ENCODE results near the gene SPPL3.
"Not testable (repeated sequence)": the region's sequence is repeated elsewhere in the genome, so short reads cannot be mapped to it uniquely, and the experiment has no call there.

The SPPL3 gene

GRCh38 chr12:120902846-120903411 is 1.2 kb downstream of the SPPL3 start:
- peak in 1 of 2 experiments; percentile 52 for DNase-seq
- TF ChIP-seq GATA1 (IDR thresholded peaks at IDR 0.05; ENCODE audit: low read depth, low read length) = no peak
- TF ChIP-seq POLR2A (IDR thresholded peaks at IDR 0.05; ENCODE audit: low read length) = no peak

GRCh38 chr12:120901818-120902217 is 2.3 kb downstream of the SPPL3 start:
- TF ChIP-seq POLR2A (IDR thresholded peaks at IDR 0.05; ENCODE audit: low read length) = no peak
- DNase-seq = no peak

- DNase-seq = not testable (repeated sequence)
These were observed 3.1 kb downstream of the SPPL3 start for GRCh38 chr12:120901101-120901500.

GRCh38 chr12:120895532-120895931 is 8.6 kb downstream of the SPPL3 start:
- TF ChIP-seq POLR2A (IDR thresholded peaks at IDR 0.05; ENCODE audit: low read length) (no peak), GATA1 (IDR thresholded peaks at IDR 0.05; ENCODE audit: low read depth, low read length) (no peak)
- DNase-seq = no peak

GRCh38 chr12:120892265-120892664 is 11.9 kb downstream of the SPPL3 start:
- peak; percentile 44 to 53 for DNase-seq

GRCh38 chr12:120890963-120891362 is 13.2 kb downstream of the SPPL3 start:
- TF ChIP-seq POLR2A (IDR thresholded peaks at IDR 0.05; ENCODE audit: low read length) = no peak
- no peak for DNase-seq

More at GRCh38 chr12:120892265-120892664, 11.9 kb downstream of the SPPL3 start:
- no peak for TF ChIP-seq POLR2A (IDR thresholded peaks at IDR 0.05; ENCODE audit: low read length)
- no peak for TF ChIP-seq GATA1 (IDR thresholded peaks at IDR 0.05; ENCODE audit: low read depth, low read length)

- no peak for DNase-seq
- TF ChIP-seq POLR2A (IDR thresholded peaks at IDR 0.05; ENCODE audit: low read length) = no peak
These were observed 16.7 kb downstream of the SPPL3 start for GRCh38 chr12:120887253-120888043.

GRCh38 chr12:120886199-120887018 is 17.7 kb downstream of the SPPL3 start:
- TF ChIP-seq POLR2A (IDR thresholded peaks at IDR 0.05; ENCODE audit: low read length) (no peak), GATA1 (IDR thresholded peaks at IDR 0.05; ENCODE audit: low read depth, low read length) (no peak)
- no peak for DNase-seq

GRCh38 chr12:120885521-120885920 is 18.6 kb downstream of the SPPL3 start:
- no peak for TF ChIP-seq POLR2A (IDR thresholded peaks at IDR 0.05; ENCODE audit: low read length)
- no peak for TF ChIP-seq GATA1 (IDR thresholded peaks at IDR 0.05; ENCODE audit: low read depth, low read length)
- DNase-seq = no peak

- TF ChIP-seq POLR2A (IDR thresholded peaks at IDR 0.05; ENCODE audit: low read length) (no peak), GATA1 (IDR thresholded peaks at IDR 0.05; ENCODE audit: low read depth, low read length) (no peak)
- DNase-seq = no peak
These were observed 19.5 kb downstream of the SPPL3 start for GRCh38 chr12:120884644-120885043.

GRCh38 chr12:120882055-120882555 is 22.1 kb downstream of the SPPL3 start:
- no peak for DNase-seq
- TF ChIP-seq POLR2A (IDR thresholded peaks at IDR 0.05; ENCODE audit: low read length) (no peak), GATA1 (IDR thresholded peaks at IDR 0.05; ENCODE audit: low read depth, low read length) (no peak)

- no peak for TF ChIP-seq POLR2A (IDR thresholded peaks at IDR 0.05; ENCODE audit: low read length)
- no peak for TF ChIP-seq GATA1 (IDR thresholded peaks at IDR 0.05; ENCODE audit: low read depth, low read length)
- no peak for DNase-seq
These were observed 24.3 kb downstream of the SPPL3 start for GRCh38 chr12:120879718-120880300.

GRCh38 chr12:120879102-120879501 is 25.1 kb downstream of the SPPL3 start:
- DNase-seq = no peak
- TF ChIP-seq GATA1 (IDR thresholded peaks at IDR 0.05; ENCODE audit: low read depth, low read length) (no peak), POLR2A (IDR thresholded peaks at IDR 0.05; ENCODE audit: low read length) (no peak)

Data from erythroblast (primary cell).